H1 (cell line): Measurements from ENCODE around the gene FRAT2. TPM values are rescaled to one million over a fixed set of nuclear protein-coding genes. Genes with fewer than 3 reads are reported as not detected.

Source experiments
- BCL11A ChIP-seq, 2 experiments: IDR thresholded peaks; one replicate each; pipeline ENCODE4 v1.6.1; 2011; ENCODE audit warnings: low read depth in 2 of 2, low read length in 2 of 2, mild to moderate bottlenecking in 2 of 2
- CTBP2 ChIP-seq: IDR thresholded peaks from 2 replicates; pipeline ENCODE4 v1.7.0; 2011; ENCODE audit warnings: borderline replicate concordance, mild to moderate bottlenecking, moderate library complexity, mixed read lengths, low read length; ENCODE audit not compliant: insufficient read depth, insufficient read length
- EP300 ChIP-seq, 2 experiments: IDR thresholded peaks; 1 replicate in 1 of 2; 2 replicates in 1 of 2; pipeline ENCODE4 v1.6.1; 2011 to 2012; ENCODE audit warnings: low read depth in 2 of 2, low read length in 2 of 2, mild to moderate bottlenecking in 2 of 2, borderline replicate concordance in 1 of 2, inconsistent platforms in 1 of 2, moderate library complexity in 1 of 2
- HDAC6 ChIP-seq: IDR thresholded peaks from one replicate; pipeline ENCODE4 v1.7.1; 2012; ENCODE audit warnings: low read depth, mild to moderate bottlenecking, inconsistent platforms, low read length, moderate library complexity
- JUND ChIP-seq: IDR thresholded peaks from 2 replicates; pipeline ENCODE4 v1.6.1; 2011; ENCODE audit warnings: mild to moderate bottlenecking, improper control_type of control experiment, low read length
- KDM1A ChIP-seq: fragments of 200-600, 300-600 bp; sonication (generic); IDR thresholded peaks from 2 replicates; pipeline ENCODE4 v1.7.1; 2016; ENCODE audit warnings: mild to moderate bottlenecking, low read length, borderline replicate concordance
- KDM4A ChIP-seq: IDR thresholded peaks from one replicate; pipeline ENCODE4 v1.7.1; 2012; ENCODE audit warnings: low read depth, mild to moderate bottlenecking, moderate library complexity, low read length, inconsistent platforms; ENCODE audit not compliant: severe bottlenecking
- NANOG ChIP-seq: IDR thresholded peaks from 2 replicates; pipeline ENCODE4 v1.6.1; 2011; ENCODE audit warnings: low read length, low read depth, mild to moderate bottlenecking, inconsistent platforms; ENCODE audit not compliant: insufficient read depth, poor library complexity, severe bottlenecking
- POLR2AphosphoS5 ChIP-seq: IDR thresholded peaks from 2 replicates; pipeline ENCODE4 v1.6.1; 2011; ENCODE audit warnings: low read depth, low read length
- RAD21 ChIP-seq, 2 experiments: IDR thresholded peaks in 1 of 2; conservative IDR thresholded peaks in 1 of 2; 2 replicates each; pipeline ENCODE4 v1.6.1; 2011; ENCODE audit warnings: low read depth in 2 of 2, low read length in 2 of 2, improper control_type of control experiment in 1 of 2, inconsistent platforms in 1 of 2, mild to moderate bottlenecking in 1 of 2, moderate library complexity in 1 of 2
- SP4 ChIP-seq: IDR thresholded peaks from 2 replicates; pipeline ENCODE4 v1.6.1; 2012; ENCODE audit warnings: low read length, inconsistent platforms
- SRF ChIP-seq: IDR thresholded peaks from 2 replicates; pipeline ENCODE4 v1.6.1; 2011; ENCODE audit warnings: mild to moderate bottlenecking, low read depth, low read length, moderate library complexity
- TAF1 ChIP-seq: IDR thresholded peaks from 2 replicates; pipeline ENCODE4 v1.6.1; 2011; ENCODE audit warnings: mild to moderate bottlenecking, low read depth, low read length
- polyA plus RNA-seq, 7 experiments: library from polyadenylated mRNA; depleted of rRNA in 3 of 7; stranded (reverse) in 5 of 7; unstranded in 2 of 7; fragments of >200 nt in 5 of 7; fragments of 200-250 nt in 2 of 7; gene quantifications; 1 replicate in 5 of 7; 2 replicates in 1 of 7; 4 replicates in 1 of 7; pipeline versions ENCODE4 v1.2.1 to v1.2.3, GENCODE V29; 2011 to 2013; ENCODE audit warnings: missing spikeins in 2 of 7, mixed read lengths in 2 of 7
- total RNA-seq: library from RNA; stranded (reverse); fragmentation: NEBNext Ultra II Directional; extraction: Animal tissue kit (Norgen Biotek cat#: 25700); gene quantifications from 2 replicates; pipeline ENCODE4 v1.2.1, GENCODE V29; 2021
- TF ChIP-seq, protein P1 (sequence below): IDR thresholded peaks from 2 replicates; pipeline ENCODE4 v1.6.1; 2012; ENCODE audit warnings: low read length, inconsistent platforms

FRAT2 gene
- total and polyA plus RNA-seq, 2 of the 8 experiments (the other 6 are each of a cell fraction or from before 2014, with no cell fraction given): 47.4 to 83.0 TPM

GRCh38 chr10:97336942-97337831 lies 2.7 kb upstream of the FRAT2 start (continued):
- TF ChIP-seq, protein P1, sequence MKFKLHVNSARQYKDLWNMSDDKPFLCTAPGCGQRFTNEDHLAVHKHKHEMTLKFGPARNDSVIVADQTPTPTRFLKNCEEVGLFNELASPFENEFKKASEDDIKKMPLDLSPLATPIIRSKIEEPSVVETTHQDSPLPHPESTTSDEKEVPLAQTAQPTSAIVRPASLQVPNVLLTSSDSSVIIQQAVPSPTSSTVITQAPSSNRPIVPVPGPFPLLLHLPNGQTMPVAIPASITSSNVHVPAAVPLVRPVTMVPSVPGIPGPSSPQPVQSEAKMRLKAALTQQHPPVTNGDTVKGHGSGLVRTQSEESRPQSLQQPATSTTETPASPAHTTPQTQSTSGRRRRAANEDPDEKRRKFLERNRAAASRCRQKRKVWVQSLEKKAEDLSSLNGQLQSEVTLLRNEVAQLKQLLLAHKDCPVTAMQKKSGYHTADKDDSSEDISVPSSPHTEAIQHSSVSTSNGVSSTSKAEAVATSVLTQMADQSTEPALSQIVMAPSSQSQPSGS: peak; percentile 64; the same call in 1 of the 2 replicates
- peak; percentile 61 for TF ChIP-seq SP4
- TF ChIP-seq BCL11A (IDR thresholded peaks at IDR 0.05; ENCODE audit: low read depth in 2 of 2, low read length in 2 of 2): peak in 1 of 2 experiments; percentile 5
- TF ChIP-seq JUND: no peak
- TF ChIP-seq SRF: no peak
- TF ChIP-seq KDM1A: peak; percentile 17; the same call in 1 of the 2 replicates
- peak; percentile 79 for TF ChIP-seq NANOG
- TF ChIP-seq CTBP2: no peak
- no peak; a peak in 1 of 4 replicates for TF ChIP-seq RAD21 (IDR thresholded peaks at IDR 0.05 in 1 of 2, conservative IDR thresholded peaks at IDR 0.05 in 1 of 2; ENCODE audit: low read depth in 2 of 2, low read length in 2 of 2)
- TF ChIP-seq POLR2AphosphoS5: no peak; the same call in 1 of the 2 replicates
- TF ChIP-seq TAF1: 0 out of 2 replicates have a peak, but pooled peaks have one; percentile 44
- peak in 1 of 2 experiments; percentile 7; a peak in 1 of 3 replicates for TF ChIP-seq EP300 (IDR thresholded peaks at IDR 0.05; ENCODE audit: borderline replicate concordance in 1 of 2, low read depth in 2 of 2, low read length in 2 of 2)
- no peak for TF ChIP-seq KDM4A
- TF ChIP-seq HDAC6: no peak
